GM12874 (cell line): ENCODE data around the gene PPP4C.

Experiments
- CTCF ChIP-seq: IDR thresholded peaks from 2 replicates; pipeline ENCODE4 v1.5.1; 2011; ENCODE audit warnings: low read depth, mild to moderate bottlenecking, control low read depth, low read length, moderate library complexity; ENCODE audit not compliant: insufficient read depth

Gene PPP4C

DNA sequence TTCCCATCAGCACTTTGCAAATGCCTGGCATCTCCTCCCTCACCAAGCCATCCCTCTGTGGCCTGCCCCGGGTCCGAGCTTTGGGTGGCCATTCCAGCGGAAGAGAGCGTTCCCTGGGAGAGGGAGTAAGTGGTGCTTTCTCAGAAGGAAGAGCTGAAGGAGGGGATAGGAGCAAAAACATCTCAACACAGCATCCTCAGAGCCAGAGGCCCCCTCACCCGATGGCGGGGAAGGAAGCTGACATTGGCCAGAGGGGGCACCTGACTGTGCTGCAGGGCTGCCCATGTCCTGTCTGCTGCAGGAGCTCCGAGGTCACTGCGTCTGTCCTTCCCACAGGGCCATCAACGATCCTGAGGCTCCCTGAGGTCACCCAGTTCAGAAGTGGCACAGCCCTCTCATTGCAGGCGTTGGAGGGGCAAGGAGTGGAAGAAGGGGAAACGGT, 44.3 kb upstream of the PPP4C start:
- no peak for TF ChIP-seq CTCF

DNA sequence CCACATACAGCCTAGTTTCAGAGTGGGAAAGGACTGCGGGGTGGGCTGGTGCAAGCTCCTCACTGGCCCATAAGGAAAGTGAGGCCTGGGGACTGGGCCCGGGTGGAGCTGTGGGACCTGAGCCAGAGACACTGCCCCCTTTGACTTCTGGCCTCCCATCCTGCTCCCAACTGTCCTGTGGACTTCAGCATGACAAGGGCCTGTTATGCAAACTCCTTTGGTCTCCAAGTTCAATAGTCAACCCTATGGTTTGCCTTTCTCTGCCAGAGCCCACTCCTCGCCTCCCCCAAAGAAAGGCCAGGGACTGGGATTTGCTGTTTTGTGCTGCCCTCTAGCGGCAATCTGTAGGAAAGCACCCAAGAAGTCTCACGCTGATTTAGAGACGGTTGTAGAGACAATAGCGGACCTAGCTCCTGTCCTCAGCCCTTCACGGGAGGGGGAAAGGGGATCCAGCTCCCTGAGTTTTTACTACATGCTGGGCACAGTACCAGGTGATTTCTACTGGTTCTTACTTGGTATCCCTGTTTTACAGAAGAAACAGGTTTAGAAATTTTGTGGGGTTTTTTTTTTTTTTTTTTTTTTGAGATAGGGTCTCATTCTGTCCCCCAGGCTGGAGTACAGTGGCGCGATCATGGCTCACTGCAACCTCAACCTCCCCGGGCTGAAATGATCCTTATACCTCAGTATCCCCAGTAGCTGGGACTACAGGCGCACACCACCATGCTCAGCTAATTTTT, 43.5 kb upstream of the PPP4C start:
- TF ChIP-seq CTCF: peak; percentile 83

DNA sequence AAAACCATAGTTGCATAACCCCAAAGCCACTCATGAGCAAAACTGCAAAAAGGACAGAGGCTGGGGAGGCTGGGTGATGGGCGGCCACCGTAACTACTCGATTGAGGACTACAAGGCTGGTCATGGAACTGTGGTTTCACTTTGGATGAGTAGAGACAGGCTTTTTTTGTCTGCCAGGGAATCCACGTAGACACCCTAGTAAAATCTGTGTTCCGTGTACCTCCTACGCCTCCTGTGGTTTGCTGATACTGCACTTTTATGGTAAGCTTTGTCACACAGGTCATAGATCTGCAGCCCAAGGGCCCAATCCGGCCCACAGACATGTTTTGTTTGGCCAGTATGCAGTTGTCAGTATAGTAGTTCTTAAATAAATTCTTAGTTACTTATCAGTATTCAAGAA, 42.5 kb upstream of the PPP4C start:
- no peak for TF ChIP-seq CTCF

DNA sequence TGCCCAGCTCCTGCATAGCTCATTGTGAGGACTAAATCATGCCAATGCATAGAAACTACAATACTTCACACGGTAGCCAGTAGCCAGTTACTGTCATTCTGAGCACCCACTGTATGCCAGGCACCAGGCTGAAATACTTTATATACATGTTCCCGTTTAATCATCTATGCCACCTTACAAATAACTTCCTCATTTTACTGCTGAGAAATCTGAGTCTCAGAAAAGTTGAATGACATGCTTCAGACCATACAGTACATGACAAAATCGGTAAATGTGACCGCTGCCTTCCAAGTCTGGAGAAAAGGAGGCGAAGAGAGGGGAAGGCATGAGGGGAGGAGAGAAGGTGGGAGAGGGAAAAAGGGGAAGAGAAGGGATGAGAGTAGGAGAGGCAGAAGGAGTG, 35.6 kb upstream of the PPP4C start:
- no peak for TF ChIP-seq CTCF

GRCh38 chr16:30041841-30042240, 34.0 kb upstream of the PPP4C start:
- TF ChIP-seq CTCF: peak; percentile 26; the same call in 1 of the 2 replicates

GRCh38 chr16:30046178-30046577, 29.6 kb upstream of the PPP4C start:
- TF ChIP-seq CTCF: no peak

DNA sequence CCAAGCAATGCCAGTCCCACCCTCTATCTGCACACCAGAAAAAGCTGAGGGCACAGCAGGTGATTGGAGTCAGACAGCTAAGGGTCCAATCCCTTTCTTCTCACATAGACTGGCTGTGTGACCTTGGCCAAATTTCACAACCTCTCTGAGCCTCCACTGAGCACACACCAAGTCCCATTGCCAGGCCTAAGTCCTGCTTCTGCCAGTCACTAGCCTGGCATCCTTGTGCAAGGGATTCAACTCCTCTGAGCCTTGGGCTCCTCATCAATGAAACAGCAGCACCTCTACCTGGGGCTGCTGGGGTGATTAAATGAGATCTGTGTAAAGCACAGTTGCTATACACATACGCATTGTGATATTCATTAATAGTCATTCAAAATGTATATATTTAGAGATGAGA, 29.2 kb upstream of the PPP4C start:
- TF ChIP-seq CTCF: no peak
